Activated CD8-positive, alpha-beta memory T cell treated with anti-CD3 and anti-CD28 coated beads for 48 hours (primary cell): ENCODE data around the gene CLDN12.

Source experiments
- DNase-seq, 3 experiments: peaks; one replicate each; pipeline ENCODE4 v3.0.0-alpha.2; 2020; ENCODE audit warnings: low read depth in 2 of 3, low spot score in 2 of 3

Gene CLDN12

DNA sequence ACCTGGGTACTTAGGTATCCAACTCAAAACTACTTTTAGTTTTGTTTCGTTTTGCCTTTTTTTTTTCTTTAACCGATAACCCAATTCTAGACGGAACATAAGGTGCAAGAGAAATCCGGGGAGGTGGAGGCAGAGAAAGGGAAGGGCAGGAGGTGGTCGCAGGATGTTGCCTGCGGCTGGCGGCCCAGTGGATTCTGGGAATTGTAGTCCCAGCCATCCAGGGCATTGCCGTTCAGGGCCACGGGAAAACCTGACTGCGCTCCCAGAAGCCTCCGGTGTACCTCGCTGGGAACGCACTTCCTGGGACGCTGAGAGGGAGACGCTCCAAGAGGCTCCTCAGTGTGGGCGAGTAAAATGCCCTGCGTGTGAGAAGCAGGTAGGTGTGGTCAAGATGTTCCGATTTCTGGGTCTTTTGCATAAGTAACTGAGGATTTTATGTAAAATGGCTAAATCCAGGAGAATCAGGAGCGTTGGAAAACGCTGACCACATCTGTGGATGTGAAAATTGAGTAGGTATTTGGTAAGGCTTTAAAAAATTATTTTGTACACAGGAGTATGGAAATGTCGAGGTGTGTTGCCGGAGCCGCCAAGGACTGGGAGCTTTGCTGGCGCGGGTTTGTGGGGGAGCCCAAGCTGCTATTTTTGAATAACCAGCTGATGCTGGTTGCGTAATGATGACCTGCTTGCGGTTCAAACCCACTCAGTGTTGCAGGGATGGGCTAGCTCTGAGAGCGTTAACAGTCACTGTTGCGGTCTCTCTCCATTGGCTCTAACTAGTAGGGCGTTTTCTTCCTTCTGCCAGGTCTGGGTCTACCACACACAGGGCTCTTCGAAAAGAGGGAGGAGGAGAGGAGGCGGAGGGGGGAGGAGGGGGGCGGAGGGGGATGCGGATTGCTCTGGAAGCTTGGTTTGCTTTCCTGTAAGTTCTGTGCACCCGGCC, at the start of gene CLDN12:
TSS of gene CLDN12 (plus strand) at position 288 of the 940 bp plus-strand sequence. CDS start 9,216 bp downstream, outside the sequence.
- DNase-seq = peak; percentile 13 to 51 (median 51)

DNA sequence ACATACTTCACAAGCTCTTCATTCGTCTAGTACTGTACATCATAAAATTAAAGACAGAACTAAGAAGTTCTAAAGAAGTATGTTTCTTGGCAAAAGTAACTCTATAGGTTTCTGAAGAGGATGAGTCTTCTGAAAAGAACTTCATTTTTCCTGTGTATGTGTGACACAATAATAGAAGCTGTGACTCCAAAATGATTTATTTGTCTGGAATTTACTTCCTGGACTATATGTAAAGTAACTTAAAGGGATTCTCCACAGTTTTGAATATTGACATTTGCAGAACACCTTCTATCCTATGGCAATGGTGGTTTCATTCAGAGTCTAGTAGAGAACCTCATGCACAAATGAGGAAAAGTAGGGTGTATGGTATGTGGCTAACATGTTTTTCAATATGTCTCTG, 19.8 kb upstream of the CLDN12 start:
- DNase-seq = no peak

DNA sequence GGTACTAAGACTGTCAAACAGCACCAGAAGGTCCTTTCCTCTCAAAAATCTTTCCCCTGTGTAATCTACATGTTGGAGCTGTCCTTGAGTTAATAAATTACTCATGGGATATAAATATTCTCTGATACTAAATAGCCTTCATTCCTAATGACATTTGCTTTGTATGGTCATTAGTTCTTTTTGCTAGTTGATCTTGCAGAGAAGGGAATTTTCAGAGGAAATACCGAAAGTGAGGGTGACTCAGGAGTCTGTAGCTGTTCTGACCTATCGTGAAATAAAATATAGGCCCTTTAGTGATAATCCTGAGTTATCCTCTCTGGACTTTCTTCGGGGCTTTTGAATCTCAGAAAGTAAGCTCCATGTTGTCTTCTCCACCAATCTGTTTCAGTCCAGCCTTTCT, 19.4 kb upstream of the CLDN12 start:
- DNase-seq = no peak

DNA sequence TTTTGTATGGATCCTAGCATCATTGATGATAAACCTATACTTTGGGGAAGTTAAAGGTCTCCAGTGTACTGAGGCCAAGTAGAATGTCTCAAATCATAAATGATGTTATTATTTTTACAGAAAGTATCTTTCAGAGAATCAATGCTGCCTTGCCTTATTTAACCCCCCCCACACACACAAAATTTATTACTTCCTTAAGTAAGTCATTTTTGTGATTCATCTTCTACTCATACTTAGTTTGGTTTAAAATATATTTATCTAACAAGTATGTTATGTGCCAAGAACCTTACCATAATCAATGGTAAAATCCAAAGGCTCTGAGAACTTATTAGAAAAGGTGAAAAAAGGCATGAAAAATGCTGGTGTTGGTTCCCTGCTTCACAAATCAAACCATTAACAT, 18.8 kb upstream of the CLDN12 start:
- no peak for DNase-seq

- DNase-seq = no peak
Measured at GRCh38 chr7:90387470-90388240, 15.6 kb upstream of the CLDN12 start.

DNA sequence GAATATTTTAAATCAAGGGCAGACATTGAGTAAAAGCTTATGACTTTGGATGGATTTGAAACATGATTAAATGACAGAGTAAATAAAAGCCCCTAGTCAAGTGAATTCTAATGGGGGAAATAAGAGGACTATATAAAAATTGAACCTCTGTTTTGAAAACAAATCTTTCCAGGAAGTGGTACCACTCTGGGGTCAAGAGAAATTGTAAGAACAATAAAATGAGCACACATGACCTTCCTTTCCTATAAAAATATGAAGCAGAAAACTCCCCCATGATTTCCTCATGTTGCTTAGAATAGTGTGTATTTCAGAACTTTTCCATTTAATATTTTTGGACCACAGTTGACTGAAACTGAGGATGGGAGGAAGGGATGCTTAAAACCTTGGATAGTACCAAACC, 12.3 kb upstream of the CLDN12 start:
- DNase-seq = no peak

GRCh38 chr7:90391488-90391887, 11.8 kb upstream of the CLDN12 start:
- no peak for DNase-seq

DNA sequence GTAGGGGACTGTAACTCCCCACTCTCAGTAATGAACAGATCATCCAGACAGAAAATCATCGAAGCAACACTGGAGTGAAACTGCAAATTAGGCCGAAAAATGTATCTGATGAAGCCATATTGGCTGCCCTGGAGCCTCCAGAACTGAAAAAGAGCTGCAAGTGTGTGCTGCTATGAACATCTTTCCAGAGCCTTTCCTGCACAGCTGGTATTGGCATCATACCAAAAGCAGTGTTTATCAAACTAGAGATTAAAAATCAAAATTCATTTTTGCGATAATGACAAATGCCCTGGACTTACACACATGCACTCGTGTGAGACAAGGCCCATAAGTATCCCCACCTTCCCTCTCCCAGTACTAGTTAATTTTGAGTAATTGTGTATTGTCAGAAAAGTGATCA, 6.8 kb upstream of the CLDN12 start:
- no peak for DNase-seq

GRCh38 chr7:90401989-90402388, 1.3 kb upstream of the CLDN12 start:
- DNase-seq = no peak

GRCh38 chr7:90402785-90403173, 482 bp upstream of the CLDN12 start:
- DNase-seq = no peak

DNA sequence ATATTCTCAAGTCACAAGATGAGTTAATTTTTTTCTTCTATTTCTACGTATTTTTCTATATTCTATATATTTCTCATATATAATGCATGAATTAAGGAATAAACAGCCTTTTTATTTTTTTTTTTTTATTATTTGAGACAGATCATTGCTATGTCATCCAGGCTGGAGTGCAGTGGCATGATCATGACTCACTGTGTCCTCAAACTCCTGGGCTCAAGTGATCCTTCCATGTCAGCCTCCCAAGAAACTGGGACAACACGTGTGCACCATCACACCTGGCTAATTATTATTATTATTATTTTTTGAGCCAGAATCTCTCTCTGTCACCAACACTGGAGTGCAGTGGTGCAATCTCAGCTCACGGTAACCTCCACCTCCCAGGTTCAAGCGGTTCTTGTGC, 1.5 kb downstream of the CLDN12 start:
- no peak for DNase-seq

GRCh38 chr7:90407484-90407821, 4.2 kb downstream of the CLDN12 start:
- DNase-seq = no peak

DNA sequence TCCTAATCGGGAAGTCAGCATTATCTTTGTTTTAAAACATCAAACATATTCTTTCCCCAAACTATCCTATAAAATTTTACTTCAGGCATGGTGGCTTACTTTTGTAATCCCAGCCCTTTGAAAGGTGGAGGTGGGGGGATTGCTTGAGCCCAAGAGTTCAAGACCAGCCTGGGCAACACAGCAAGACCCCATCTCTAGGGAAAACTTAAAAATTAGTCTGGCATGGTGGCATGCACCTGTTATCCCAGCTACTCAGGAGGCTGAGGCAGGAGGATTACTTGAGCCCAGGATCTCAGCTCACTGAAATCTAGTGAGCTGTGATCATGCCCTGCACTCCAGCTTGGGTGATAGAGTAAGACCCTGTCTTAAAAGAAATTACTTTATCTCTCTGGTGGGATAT, 4.9 kb downstream of the CLDN12 start:
- no peak for DNase-seq

- DNase-seq = no peak
Measured at GRCh38 chr7:90409667-90410066, 6.4 kb downstream of the CLDN12 start.

- no peak for DNase-seq
Measured at GRCh38 chr7:90411510-90411909, 8.2 kb downstream of the CLDN12 start.

DNA sequence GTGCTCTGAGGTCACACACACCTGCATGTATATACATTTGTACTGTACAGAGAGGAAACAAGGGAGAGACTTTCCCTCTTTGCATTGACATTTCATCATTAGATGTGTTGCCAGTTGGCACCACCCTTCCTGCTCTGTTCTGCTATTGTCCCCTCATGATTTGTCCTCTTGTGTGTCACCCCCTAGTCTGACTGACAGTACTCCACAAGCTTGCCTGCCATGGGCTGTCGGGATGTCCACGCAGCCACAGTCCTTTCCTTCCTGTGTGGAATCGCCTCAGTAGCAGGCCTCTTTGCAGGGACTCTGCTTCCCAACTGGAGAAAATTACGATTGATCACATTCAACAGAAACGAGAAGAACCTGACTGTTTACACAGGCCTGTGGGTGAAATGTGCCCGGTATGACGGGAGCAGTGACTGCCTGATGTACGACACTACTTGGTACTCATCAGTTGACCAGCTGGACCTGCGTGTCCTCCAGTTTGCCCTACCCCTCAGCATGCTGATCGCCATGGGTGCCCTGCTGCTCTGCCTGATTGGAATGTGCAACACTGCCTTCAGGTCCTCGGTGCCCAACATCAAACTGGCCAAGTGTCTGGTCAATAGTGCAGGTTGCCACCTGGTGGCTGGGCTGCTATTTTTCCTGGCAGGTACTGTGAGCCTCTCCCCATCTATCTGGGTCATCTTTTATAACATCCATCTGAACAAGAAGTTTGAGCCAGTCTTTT, 9.4 kb downstream of the CLDN12 start:
- no peak for DNase-seq

- DNase-seq = no peak
Measured at GRCh38 chr7:90413185-90413528, 9.9 kb downstream of the CLDN12 start.

- no peak for DNase-seq
Measured at GRCh38 chr7:90421651-90422050, 18.4 kb downstream of the CLDN12 start.

- no peak for DNase-seq
Measured at GRCh38 chr7:90424720-90425119, 21.5 kb downstream of the CLDN12 start.

DNA sequence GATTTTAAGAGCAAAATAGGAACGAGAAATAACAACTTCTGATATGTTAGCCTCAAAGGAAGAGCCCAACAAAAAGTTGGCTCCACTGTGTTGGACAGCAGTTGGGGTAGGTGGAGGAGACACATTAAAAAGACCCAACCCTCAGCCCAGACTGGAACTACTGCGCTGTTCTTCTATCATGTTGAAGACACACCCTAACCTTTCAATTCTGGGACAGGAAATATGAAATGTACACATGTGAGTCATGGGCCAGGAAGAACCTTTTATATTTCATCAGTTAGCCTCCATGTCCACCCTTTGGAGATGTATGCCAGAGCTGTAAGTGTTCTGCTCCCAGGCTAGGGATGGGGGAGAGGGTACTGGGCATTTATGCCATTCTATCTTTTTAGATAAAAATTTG, 22.1 kb downstream of the CLDN12 start:
- DNase-seq = no peak

DNA sequence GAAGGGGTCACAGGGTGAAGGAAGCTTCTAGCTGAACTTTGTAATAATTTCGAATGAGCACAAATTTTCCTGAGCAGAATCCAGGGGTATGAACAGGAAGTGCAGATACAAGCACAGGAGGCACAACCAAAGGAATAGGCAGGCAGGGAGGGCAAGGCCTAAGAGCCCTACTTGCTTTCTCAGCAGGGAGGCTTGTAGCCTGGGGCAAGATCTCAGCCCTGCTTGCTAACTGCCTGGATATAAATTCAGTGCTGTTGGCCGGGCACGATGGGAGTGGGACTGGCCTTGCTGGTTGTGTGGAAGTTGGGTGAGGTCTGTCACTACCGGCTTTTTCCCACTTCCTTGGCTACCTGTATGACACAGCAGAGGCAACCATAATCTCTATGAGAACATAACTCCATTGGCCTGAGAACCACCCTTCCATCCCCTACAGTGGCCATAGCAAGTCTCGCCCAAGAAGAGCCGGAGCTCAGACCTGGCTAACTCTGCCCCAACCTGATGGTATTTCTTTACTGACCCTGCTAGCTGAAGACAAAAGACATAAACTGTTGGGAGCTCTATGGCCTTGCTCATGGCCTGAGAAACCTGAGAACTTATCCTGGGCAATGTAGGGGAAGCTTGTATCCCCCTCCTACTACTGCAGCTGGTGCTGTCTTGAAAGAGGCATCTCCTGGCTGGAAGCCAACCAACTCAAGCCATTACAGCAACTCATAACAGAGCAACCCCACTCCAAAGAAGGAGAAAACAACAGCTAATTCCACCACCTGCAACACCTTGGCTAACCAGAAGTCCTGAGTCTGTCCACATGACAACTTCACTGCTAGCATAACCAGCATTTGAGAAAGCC, 27.6 kb downstream of the CLDN12 start:
- DNase-seq = no peak
